SJSA1 (cell line): ENCODE measurements around the gene CNKSR1. TPM values are rescaled to one million over a fixed set of nuclear protein-coding genes. Genes with fewer than 3 reads are reported as not detected.

Experiments used
- total RNA-seq: library from RNA; depleted of rRNA; stranded (reverse); fragments of >200 nt; shearing (Covaris generic); gene quantifications from 2 replicates; pipeline ENCODE4 v1.2.3, GENCODE V29; 2014; rRNA removed

Gene CNKSR1
- total RNA-seq, 1 experiment from 2014 or later: 0.50 TPM

Other genes starting within 250 kb of the CNKSR1 start
- 7.5 and 7.9 TPM in 2 replicates for gene PAFAH2, start 179.4 kb upstream of the CNKSR1 start, total RNA-seq
- gene EXTL1, start 155.7 kb upstream of the CNKSR1 start, total RNA-seq: 0.08 TPM in 1 of 2 replicates, not detected in the other
- gene SLC30A2, start 131.4 kb upstream of the CNKSR1 start, total RNA-seq: not detected in 2 replicates
- not detected in 2 replicates for gene TRIM63, start 109.9 kb upstream of the CNKSR1 start, total RNA-seq
- gene PDIK1L, start 65.7 kb upstream of the CNKSR1 start, total RNA-seq: 5.3 and 9.1 TPM in 2 replicates
- not detected in 2 replicates for gene FAM110D, start 18.4 kb upstream of the CNKSR1 start, total RNA-seq
- gene C1orf232, start 8.5 kb upstream of the CNKSR1 start, total RNA-seq: not detected in 2 replicates
- 23.4 and 34.9 TPM in 2 replicates for gene ZNF593, start 7.6 kb upstream of the CNKSR1 start, total RNA-seq
- 0.24 TPM in 1 of 2 replicates, not detected in the other for gene ZNF593OS, start 5.7 kb upstream of the CNKSR1 start, total RNA-seq
- not detected in 2 replicates for gene CATSPER4, start 13.1 kb downstream of the CNKSR1 start, total RNA-seq
- gene CEP85, start 56.7 kb downstream of the CNKSR1 start, total RNA-seq: 45.2 and 56.6 TPM in 2 replicates
- 36.5 and 38.9 TPM in 2 replicates for gene SH3BGRL3, start 102.6 kb downstream of the CNKSR1 start, total RNA-seq
- 4.0 and 12.0 TPM in 2 replicates for gene UBXN11, start 129.1 kb downstream of the CNKSR1 start, total RNA-seq
- not detected in 2 replicates for gene CD52, start 140.5 kb downstream of the CNKSR1 start, total RNA-seq
- gene CRYBG2, start 176.6 kb downstream of the CNKSR1 start, total RNA-seq: not detected in 2 replicates
- gene ZNF683, start 195.3 kb downstream of the CNKSR1 start, total RNA-seq: not detected in 2 replicates
- gene LIN28A, start 233.3 kb downstream of the CNKSR1 start, total RNA-seq: not detected in 2 replicates